Lung (tissue), 12 donors: Measurements from ENCODE around the gene SLC2A11. TPM values are rescaled to one million over a fixed set of nuclear protein-coding genes. Genes with fewer than 3 reads are reported as not detected.

Experiments used
- ATAC-seq: fragments of 200-7000 bp; cut with Tn5 transposase; one replicate; pipeline ENCODE4 v1.9.1; 2020; ENCODE audit warnings: moderate number of reproducible peaks; ENCODE audit not compliant: insufficient read depth, low FRiP score
- DNase-seq, 3 donors: peaks; one replicate each; pipeline ENCODE4 v3.0.0-alpha.2; 2013 to 2017
- H3K27ac ChIP-seq, 2 donors: one replicate each; pipeline ENCODE4 v1.5.1; 2013; ENCODE audit warnings: mild to moderate bottlenecking in 2 of 2, moderate library complexity in 2 of 2, control low read depth in 1 of 2, inconsistent platforms in 1 of 2, low read depth in 1 of 2, low read length in 1 of 2
- H3K27me3 ChIP-seq, 3 donors: one replicate each; pipeline ENCODE4 v1.5.1; 2013; ENCODE audit warnings: low read length in 2 of 3; ENCODE audit not compliant: control insufficient read depth in 3 of 3, insufficient read depth in 3 of 3
- H3K36me3 ChIP-seq, 4 donors: one replicate each; pipeline ENCODE4 v1.5.1; 2013; ENCODE audit warnings: low read length in 4 of 4, mild to moderate bottlenecking in 1 of 4, moderate library complexity in 1 of 4; ENCODE audit not compliant: control insufficient read depth in 4 of 4, insufficient read depth in 4 of 4
- H3K4me1 ChIP-seq, 5 donors: one replicate each; pipeline ENCODE4 v1.5.1; 2013; ENCODE audit warnings: low read length in 5 of 5, mild to moderate bottlenecking in 2 of 5, moderate library complexity in 1 of 5; ENCODE audit not compliant: control insufficient read depth in 5 of 5, insufficient read depth in 5 of 5
- H3K4me3 ChIP-seq: one replicate; pipeline ENCODE4 v1.5.1; 2013; ENCODE audit warnings: mild to moderate bottlenecking, control low read depth, moderate library complexity
- H3K9ac ChIP-seq, 2 donors: one replicate each; pipeline ENCODE4 v1.5.1; 2013; ENCODE audit warnings: low read length in 2 of 2, control low read depth in 1 of 2; ENCODE audit not compliant: insufficient read depth in 1 of 2
- H3K9me3 ChIP-seq, 4 donors: one replicate each; pipeline ENCODE4 v1.5.1; 2013; ENCODE audit warnings: low read length in 3 of 4, mild to moderate bottlenecking in 1 of 4, moderate library complexity in 1 of 4; ENCODE audit not compliant: control insufficient read depth in 4 of 4, insufficient read depth in 3 of 4
- CTCF ChIP-seq: IDR thresholded peaks from 2 replicates; pipeline ENCODE4 v1.5.1; 2012; ENCODE audit warnings: mild to moderate bottlenecking; ENCODE audit errors: control extremely low read depth, extremely low read depth
- WGBS, 2 donors: extraction: QIAGEN DNeasy Blood & Tissue Kit; methylation state at CpG; one replicate each; pipeline ENCODE4 v1.1.7; 2013; 5-methylcytosine and 5-hydroxymethylcytosine counted together
- polyA plus RNA-seq, 2 donors: library from polyadenylated mRNA; stranded (reverse); fragments of 200-250 nt; gene quantifications; one replicate each; pipeline ENCODE4 v1.2.1, GENCODE V29; 2013
- total RNA-seq, 2 donors: library from RNA; depleted of rRNA in 1 of 2; stranded (reverse); fragments of >200 nt in 1 of 2; gene quantifications; one replicate each; pipeline ENCODE4 v1.2.1, GENCODE V29; 2014 to 2021
- donor health status: control.
- donor health status: control.
- donor health status: Bipolar disorder and iron deficiency.
- donor health status: healthy.
- donor health status: DM: yes; HTN: yes; CAD: no.

The SLC2A11 gene
- total and polyA plus RNA-seq, 4 donors = 3.9 to 14.1 (median 10.3) TPM

GRCh38 chr22:23833017-23833751 is 24.5 kb upstream of the SLC2A11 start:
- no peak for DNase-seq

GRCh38 chr22:23833911-23834317 is 23.8 kb upstream of the SLC2A11 start:
- ATAC-seq (no peak), DNase-seq (no peak)
- H3K9me3 ChIP-seq = no peaks in the 10 kb centered on the region
- H3K27ac ChIP-seq = peak overlapping the region in 1 of 2 donors; percentile 85
- 84 to 90% methylated on average over 13 of the region's 13 CpGs for whole genome bisulfite sequencing, 2 donors
- H3K36me3 ChIP-seq = peaks cover 0 to 49% (median 33%) of the 10 kb centered on the region in 4 donors
- no peak for TF ChIP-seq CTCF
- H3K4me1 ChIP-seq = peaks cover 0 to 6% (median 4%) of the 10 kb centered on the region in 5 donors
- no peak overlapping the region for H3K4me3 ChIP-seq
- no peak overlapping the region for H3K9ac ChIP-seq
- no peaks in the 10 kb centered on the region for H3K27me3 ChIP-seq

More at GRCh38 chr22:23833017-23833751, 24.5 kb upstream of the SLC2A11 start:
- H3K4me3 ChIP-seq = no peak overlapping the region
- peaks cover 0 to 4% (median under 1%) of the 10 kb centered on the region in 5 donors for H3K4me1 ChIP-seq
- H3K9me3 ChIP-seq = no peaks in the 10 kb centered on the region
- peak overlapping the region in 1 of 2 donors; percentile 85 for H3K27ac ChIP-seq
- H3K27me3 ChIP-seq = no peaks in the 10 kb centered on the region
- ATAC-seq = no peak
- TF ChIP-seq CTCF = no peak
- 93 to 98% methylated on average over 16 of the region's 16 CpGs for WGBS, 2 donors
- no peak overlapping the region for H3K9ac ChIP-seq
- peaks cover 0 to 56% (median 38%) of the 10 kb centered on the region in 4 donors for H3K36me3 ChIP-seq

- Histone ChIP-seq H3K36me3 (peaks cover 0 to 44% (median 28%) of the 10 kb centered on the region in 4 donors), H3K27me3 (no peaks in the 10 kb centered on the region), H3K9ac (no peak overlapping the region), H3K27ac (peak overlapping the region in 1 of 2 donors; percentile 87), H3K4me1 (peaks cover 0 to 7% (median 4%) of the 10 kb centered on the region in 5 donors), H3K4me3 (no peak overlapping the region), H3K9me3 (no peaks in the 10 kb centered on the region)
- TF ChIP-seq CTCF = no peak
- 93 to 100% methylated on average over 3 of the region's 3 CpGs for WGBS, 2 donors
- DNase-seq (no peak), ATAC-seq (no peak)
Measured at GRCh38 chr22:23834406-23834792, 23.3 kb upstream of the SLC2A11 start.
